ENCODE results near the gene RGS3. TPM values are rescaled to one million over a fixed set of nuclear protein-coding genes. Genes with fewer than 3 reads are reported as not detected.

Gene RGS3
- total RNA-seq, 1 donor = 77.4 TPM

- H2AFZ ChIP-seq (ENCODE audit: low read length) = peak overlapping the region; percentile 30
- no peaks in the 10 kb centered on the region for H4K20me1 ChIP-seq (ENCODE audit: insufficient read depth, low read length)
- peak overlapping the region; percentile 60 for H3K27ac ChIP-seq (ENCODE audit: low read depth, low read length)
- H3K9me3 ChIP-seq (ENCODE audit: low read depth, low read length) = no peaks in the 10 kb centered on the region
- H3K4me3 ChIP-seq (ENCODE audit: insufficient read depth, low read length) = no peak overlapping the region
- no peaks in the 10 kb centered on the region for H3K27me3 ChIP-seq (ENCODE audit: insufficient read depth, low read length)
- H3K4me1 ChIP-seq (ENCODE audit: insufficient read depth, low read length) = peaks cover 59% of the 10 kb centered on the region
- peaks cover 7% of the 10 kb centered on the region for H3K36me3 ChIP-seq (ENCODE audit: insufficient read depth, low read length)
- peak overlapping the region; percentile 51 for H3K4me2 ChIP-seq (ENCODE audit: insufficient read depth, low read length)
- DNase-seq (ENCODE audit: insufficient read length, low spot score, missing footprints) = no peak
- peaks cover 41% of the 10 kb centered on the region for H3K79me2 ChIP-seq (ENCODE audit: insufficient read depth, low read length)
- TF ChIP-seq CTCF (IDR thresholded peaks at IDR 0.05; ENCODE audit: extremely low read depth, low read depth, low read length) = no peak
Observed at GRCh38 chr9:113578279-113578865, 114.8 kb downstream of the RGS3 start.

GRCh38 chr9:113578882-113579282, 115.4 kb downstream of the RGS3 start:
- Histone ChIP-seq H3K4me1 (ENCODE audit: insufficient read depth, low read length) (peaks cover 59% of the 10 kb centered on the region), H2AFZ (ENCODE audit: low read length) (peak overlapping the region; percentile 30)
- TF ChIP-seq CTCF (IDR thresholded peaks at IDR 0.05; ENCODE audit: extremely low read depth, low read depth, low read length) = no peak

GRCh38 chr9:113579283-113580040, 115.9 kb downstream of the RGS3 start:
- Histone ChIP-seq H4K20me1 (ENCODE audit: insufficient read depth, low read length) (no peaks in the 10 kb centered on the region), H2AFZ (ENCODE audit: low read length) (peak overlapping the region; percentile 35), H3K9me3 (ENCODE audit: low read depth, low read length) (no peaks in the 10 kb centered on the region), H3K4me2 (ENCODE audit: insufficient read depth, low read length) (peak overlapping the region; percentile 54), H3K4me3 (ENCODE audit: insufficient read depth, low read length) (no peak overlapping the region), H3K27ac (ENCODE audit: low read depth, low read length) (peak overlapping the region; percentile 60), H3K36me3 (ENCODE audit: insufficient read depth, low read length) (peaks cover 18% of the 10 kb centered on the region), H3K27me3 (ENCODE audit: insufficient read depth, low read length) (no peaks in the 10 kb centered on the region), H3K4me1 (ENCODE audit: insufficient read depth, low read length) (peaks cover 53% of the 10 kb centered on the region), H3K79me2 (ENCODE audit: insufficient read depth, low read length) (peaks cover 31% of the 10 kb centered on the region)
- peak; percentile 87 for DNase-seq (ENCODE audit: insufficient read length, low spot score, missing footprints)
- TF ChIP-seq CTCF (IDR thresholded peaks at IDR 0.05; ENCODE audit: extremely low read depth, low read depth, low read length) = no peak

More at GRCh38 chr9:113578882-113579282, 115.4 kb downstream of the RGS3 start:
- H3K4me2 ChIP-seq (ENCODE audit: insufficient read depth, low read length) = peak overlapping the region; percentile 54
- H3K36me3 ChIP-seq (ENCODE audit: insufficient read depth, low read length) = peaks cover 12% of the 10 kb centered on the region
- peak overlapping the region; percentile 60 for H3K27ac ChIP-seq (ENCODE audit: low read depth, low read length)
- no peaks in the 10 kb centered on the region for H3K9me3 ChIP-seq (ENCODE audit: low read depth, low read length)
- peaks cover 37% of the 10 kb centered on the region for H3K79me2 ChIP-seq (ENCODE audit: insufficient read depth, low read length)
- DNase-seq (ENCODE audit: insufficient read length, low spot score, missing footprints) = peak; percentile 99
- H3K4me3 ChIP-seq (ENCODE audit: insufficient read depth, low read length) = no peak overlapping the region
- no peaks in the 10 kb centered on the region for H3K27me3 ChIP-seq (ENCODE audit: insufficient read depth, low read length)
- H4K20me1 ChIP-seq (ENCODE audit: insufficient read depth, low read length) = no peaks in the 10 kb centered on the region

All from osteoblast (primary cell).